Measurements from ENCODE around the gene MSLN.

- TF ChIP-seq, protein P1, sequence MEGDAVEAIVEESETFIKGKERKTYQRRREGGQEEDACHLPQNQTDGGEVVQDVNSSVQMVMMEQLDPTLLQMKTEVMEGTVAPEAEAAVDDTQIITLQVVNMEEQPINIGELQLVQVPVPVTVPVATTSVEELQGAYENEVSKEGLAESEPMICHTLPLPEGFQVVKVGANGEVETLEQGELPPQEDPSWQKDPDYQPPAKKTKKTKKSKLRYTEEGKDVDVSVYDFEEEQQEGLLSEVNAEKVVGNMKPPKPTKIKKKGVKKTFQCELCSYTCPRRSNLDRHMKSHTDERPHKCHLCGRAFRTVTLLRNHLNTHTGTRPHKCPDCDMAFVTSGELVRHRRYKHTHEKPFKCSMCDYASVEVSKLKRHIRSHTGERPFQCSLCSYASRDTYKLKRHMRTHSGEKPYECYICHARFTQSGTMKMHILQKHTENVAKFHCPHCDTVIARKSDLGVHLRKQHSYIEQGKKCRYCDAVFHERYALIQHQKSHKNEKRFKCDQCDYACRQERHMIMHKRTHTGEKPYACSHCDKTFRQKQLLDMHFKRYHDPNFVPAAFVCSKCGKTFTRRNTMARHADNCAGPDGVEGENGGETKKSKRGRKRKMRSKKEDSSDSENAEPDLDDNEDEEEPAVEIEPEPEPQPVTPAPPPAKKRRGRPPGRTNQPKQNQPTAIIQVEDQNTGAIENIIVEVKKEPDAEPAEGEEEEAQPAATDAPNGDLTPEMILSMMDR (IDR thresholded peaks at IDR 0.05) = no peak
- TF ChIP-seq POLR2A (IDR thresholded peaks at IDR 0.05) = no peak
Measured at GRCh38 chr16:735982-736453, 24.5 kb upstream of the MSLN start.
